ENCODE results near the gene CCT4.

Gene CCT4

DNA sequence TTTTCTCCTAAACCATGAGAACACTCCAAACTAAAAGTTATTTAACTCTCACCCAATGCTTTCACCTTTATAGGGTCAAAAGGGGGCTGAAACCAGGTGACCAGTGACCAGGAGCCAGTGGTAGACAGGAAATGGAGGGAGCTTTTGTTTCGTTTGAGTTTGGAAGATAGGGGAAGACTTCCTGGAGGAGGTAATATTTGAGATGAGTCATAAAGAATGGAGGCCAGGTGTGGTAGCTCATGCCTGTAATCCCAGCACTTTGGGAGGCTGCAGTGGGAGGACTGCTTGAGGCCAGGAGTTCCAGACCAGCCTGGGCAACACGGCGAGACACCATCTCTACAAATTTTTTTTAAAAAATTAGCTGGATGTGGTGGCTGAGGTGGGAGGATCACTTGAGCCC, 43.1 kb downstream of the CCT4 start:
- Histone ChIP-seq H3K27me3 (ENCODE audit: control insufficient read depth, low read length) (no peaks in the 10 kb centered on the region), H4K20me1 (ENCODE audit: control insufficient read depth, insufficient read depth, low read depth, low read length) (no peaks in the 10 kb centered on the region), H3F3A (ENCODE audit: control insufficient read depth, insufficient read depth) (peaks cover 3% of the 10 kb centered on the region; the same call in 1 of the 2 replicates), H3K27ac (ENCODE audit: low read depth, low read length) (no peak overlapping the region), H3K36me3 (ENCODE audit: control insufficient read depth, low read length) (0 out of 2 replicates have a peak, but pooled peaks cover 3% of the 10 kb centered on the region), H3K4me1 (ENCODE audit: control insufficient read depth, low read length) (no peaks in the 10 kb centered on the region), H3K4me2 (ENCODE audit: low read length) (no peak overlapping the region), H3K9me2 (replicated peaks; ENCODE audit: control insufficient read depth, low read length) (no peaks in the 10 kb centered on the region), H3K79me2 (ENCODE audit: control insufficient read depth, low read length) (no peaks in the 10 kb centered on the region), H3K9me3 (ENCODE audit: control insufficient read depth, insufficient read depth, low read length) (no peaks in the 10 kb centered on the region), H3K4me3 (ENCODE audit: low read length) (no peak overlapping the region)
- TF ChIP-seq EZH2phosphoT487 (IDR thresholded peaks at IDR 0.05; ENCODE audit: borderline replicate concordance, low read length) (no peak), CTCF (IDR thresholded peaks at IDR 0.05; ENCODE audit: low read depth, low read length, poor library complexity, severe bottlenecking) (no peak)

DNA sequence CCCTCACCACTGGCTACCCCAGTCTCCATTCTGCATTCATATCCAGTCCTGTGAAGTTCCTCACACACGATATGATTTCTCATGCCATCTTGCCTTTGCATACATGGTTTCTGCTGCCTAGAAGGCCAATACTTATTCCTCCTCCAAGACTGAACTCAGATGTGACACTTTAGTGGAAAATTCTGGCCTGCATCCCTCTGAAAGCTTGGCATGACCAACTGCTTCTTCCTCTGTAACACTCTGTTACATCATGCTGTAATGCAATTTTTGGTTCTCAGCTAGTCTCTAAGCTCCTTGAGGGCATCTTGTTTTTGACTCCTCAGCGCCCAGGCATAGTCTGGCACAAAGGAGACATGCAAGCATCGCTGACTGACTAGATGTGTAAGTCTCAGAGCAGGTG, 47.2 kb downstream of the CCT4 start:
- Histone ChIP-seq H3K4me2 (ENCODE audit: low read length) (no peak overlapping the region), H3K9me3 (ENCODE audit: control insufficient read depth, insufficient read depth, low read length) (no peaks in the 10 kb centered on the region), H4K20me1 (ENCODE audit: control insufficient read depth, insufficient read depth, low read depth, low read length) (no peaks in the 10 kb centered on the region), H3K79me2 (ENCODE audit: control insufficient read depth, low read length) (no peaks in the 10 kb centered on the region), H3K4me1 (ENCODE audit: control insufficient read depth, low read length) (no peaks in the 10 kb centered on the region), H3F3A (ENCODE audit: control insufficient read depth, insufficient read depth) (no peaks in the 10 kb centered on the region), H3K9me2 (replicated peaks; ENCODE audit: control insufficient read depth, low read length) (no peaks in the 10 kb centered on the region), H3K27me3 (ENCODE audit: control insufficient read depth, low read length) (no peaks in the 10 kb centered on the region), H3K36me3 (ENCODE audit: control insufficient read depth, low read length) (0 out of 2 replicates have a peak, but pooled peaks cover 3% of the 10 kb centered on the region), H3K4me3 (ENCODE audit: low read length) (no peak overlapping the region), H3K27ac (ENCODE audit: low read depth, low read length) (no peak overlapping the region)
- TF ChIP-seq EZH2phosphoT487 (IDR thresholded peaks at IDR 0.05; ENCODE audit: borderline replicate concordance, low read length) (no peak), CTCF (IDR thresholded peaks at IDR 0.05; ENCODE audit: low read depth, low read length, poor library complexity, severe bottlenecking) (no peak)

- H3K27ac ChIP-seq (ENCODE audit: low read depth, low read length) = no peak overlapping the region
- TF ChIP-seq EZH2phosphoT487 (IDR thresholded peaks at IDR 0.05; ENCODE audit: borderline replicate concordance, low read length) (no peak), CTCF (IDR thresholded peaks at IDR 0.05; ENCODE audit: low read depth, low read length, poor library complexity, severe bottlenecking) (no peak)
- no peaks in the 10 kb centered on the region for H3K4me1 ChIP-seq (ENCODE audit: control insufficient read depth, low read length)
- no peaks in the 10 kb centered on the region for H3K79me2 ChIP-seq (ENCODE audit: control insufficient read depth, low read length)
- no peak overlapping the region for H3K4me2 ChIP-seq (ENCODE audit: low read length)
- no peaks in the 10 kb centered on the region for H3F3A ChIP-seq (ENCODE audit: control insufficient read depth, insufficient read depth)
- H4K20me1 ChIP-seq (ENCODE audit: control insufficient read depth, insufficient read depth, low read depth, low read length) = no peaks in the 10 kb centered on the region
- H3K27me3 ChIP-seq (ENCODE audit: control insufficient read depth, low read length) = no peaks in the 10 kb centered on the region
- no peaks in the 10 kb centered on the region for H3K36me3 ChIP-seq (ENCODE audit: control insufficient read depth, low read length)
- no peaks in the 10 kb centered on the region for H3K9me2 ChIP-seq (replicated peaks; ENCODE audit: control insufficient read depth, low read length)
- no peak overlapping the region for H3K4me3 ChIP-seq (ENCODE audit: low read length)
- no peaks in the 10 kb centered on the region for H3K9me3 ChIP-seq (ENCODE audit: control insufficient read depth, insufficient read depth, low read length)
Observed at GRCh38 chr2:61834893-61835292, 53.6 kb downstream of the CCT4 start.

GRCh38 chr2:61833971-61834370, 54.5 kb downstream of the CCT4 start:
- no peak overlapping the region for H3K27ac ChIP-seq (ENCODE audit: low read depth, low read length)
- no peak overlapping the region for H3K4me2 ChIP-seq (ENCODE audit: low read length)
- H3K4me1 ChIP-seq (ENCODE audit: control insufficient read depth, low read length) = no peaks in the 10 kb centered on the region
- H3K9me2 ChIP-seq (replicated peaks; ENCODE audit: control insufficient read depth, low read length) = no peaks in the 10 kb centered on the region
- no peaks in the 10 kb centered on the region for H4K20me1 ChIP-seq (ENCODE audit: control insufficient read depth, insufficient read depth, low read depth, low read length)
- H3K36me3 ChIP-seq (ENCODE audit: control insufficient read depth, low read length) = no peaks in the 10 kb centered on the region
- H3K9me3 ChIP-seq (ENCODE audit: control insufficient read depth, insufficient read depth, low read length) = no peaks in the 10 kb centered on the region
- no peaks in the 10 kb centered on the region for H3F3A ChIP-seq (ENCODE audit: control insufficient read depth, insufficient read depth)
- no peak overlapping the region for H3K4me3 ChIP-seq (ENCODE audit: low read length)
- no peaks in the 10 kb centered on the region for H3K27me3 ChIP-seq (ENCODE audit: control insufficient read depth, low read length)
- TF ChIP-seq CTCF (IDR thresholded peaks at IDR 0.05; ENCODE audit: low read depth, low read length, poor library complexity, severe bottlenecking) = no peak
- TF ChIP-seq EZH2phosphoT487 (IDR thresholded peaks at IDR 0.05; ENCODE audit: borderline replicate concordance, low read length) = no peak
- no peaks in the 10 kb centered on the region for H3K79me2 ChIP-seq (ENCODE audit: control insufficient read depth, low read length)

Data from DOHH2 (cell line).